Measurements from ENCODE around the gene ERBB4. TPM values are rescaled to one million over a fixed set of nuclear protein-coding genes. Genes with fewer than 3 reads are reported as not detected.

The ERBB4 gene
- total RNA-seq, 4 donors from 2014 or later = 0.26 to 13.3 (median 2.4) TPM

GRCh38 chr2:211981451-211981850 is 557.2 kb downstream of the ERBB4 start:
- Histone ChIP-seq H3K9me3 (no peaks in the 10 kb centered on the region), H3K27ac (no peak overlapping the region), H3K27me3 (no peaks in the 10 kb centered on the region), H3K4me3 (no peak overlapping the region), H3K36me3 (no peaks in the 10 kb centered on the region), H3K4me1 (no peaks in the 10 kb centered on the region)
- no peak for DNase-seq
- intact Hi-C loops (cut with DNase I; ENCODE audit: low total_unique reads) = no loop called here
- TF ChIP-seq, protein P1, sequence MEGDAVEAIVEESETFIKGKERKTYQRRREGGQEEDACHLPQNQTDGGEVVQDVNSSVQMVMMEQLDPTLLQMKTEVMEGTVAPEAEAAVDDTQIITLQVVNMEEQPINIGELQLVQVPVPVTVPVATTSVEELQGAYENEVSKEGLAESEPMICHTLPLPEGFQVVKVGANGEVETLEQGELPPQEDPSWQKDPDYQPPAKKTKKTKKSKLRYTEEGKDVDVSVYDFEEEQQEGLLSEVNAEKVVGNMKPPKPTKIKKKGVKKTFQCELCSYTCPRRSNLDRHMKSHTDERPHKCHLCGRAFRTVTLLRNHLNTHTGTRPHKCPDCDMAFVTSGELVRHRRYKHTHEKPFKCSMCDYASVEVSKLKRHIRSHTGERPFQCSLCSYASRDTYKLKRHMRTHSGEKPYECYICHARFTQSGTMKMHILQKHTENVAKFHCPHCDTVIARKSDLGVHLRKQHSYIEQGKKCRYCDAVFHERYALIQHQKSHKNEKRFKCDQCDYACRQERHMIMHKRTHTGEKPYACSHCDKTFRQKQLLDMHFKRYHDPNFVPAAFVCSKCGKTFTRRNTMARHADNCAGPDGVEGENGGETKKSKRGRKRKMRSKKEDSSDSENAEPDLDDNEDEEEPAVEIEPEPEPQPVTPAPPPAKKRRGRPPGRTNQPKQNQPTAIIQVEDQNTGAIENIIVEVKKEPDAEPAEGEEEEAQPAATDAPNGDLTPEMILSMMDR (IDR thresholded peaks at IDR 0.05) = no peak
- no peak for TF ChIP-seq POLR2A (IDR thresholded peaks at IDR 0.05)

DNA sequence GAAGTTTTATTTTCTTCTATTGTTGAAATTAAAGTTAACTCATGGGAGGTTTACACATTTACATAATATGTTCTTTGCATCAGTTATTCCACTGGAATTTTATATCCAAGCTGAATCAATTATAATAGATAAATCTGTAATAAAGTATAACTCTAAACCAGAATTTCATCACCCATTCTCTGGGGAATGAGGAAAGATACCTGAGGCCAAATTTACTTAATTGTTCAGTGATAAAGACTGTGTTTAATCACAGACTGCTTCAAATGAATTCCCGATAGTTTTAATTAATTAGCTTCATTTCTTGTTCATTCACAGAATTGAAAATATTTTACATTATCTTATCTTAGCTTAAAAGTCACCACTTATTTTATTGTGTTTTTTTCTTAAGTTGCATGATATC is 562.5 kb downstream of the ERBB4 start:
- TF ChIP-seq, protein P1 (IDR thresholded peaks at IDR 0.05) = no peak
- no peak for TF ChIP-seq POLR2A (IDR thresholded peaks at IDR 0.05)
- H3K9me3 ChIP-seq = no peaks in the 10 kb centered on the region
- no peaks in the 10 kb centered on the region for H3K36me3 ChIP-seq
- H3K27me3 ChIP-seq = no peaks in the 10 kb centered on the region
- no peak for DNase-seq
- H3K27ac ChIP-seq = no peak overlapping the region
- no peak overlapping the region for H3K4me3 ChIP-seq
- H3K4me1 ChIP-seq = no peaks in the 10 kb centered on the region
- intact Hi-C loops (cut with DNase I; ENCODE audit: low total_unique reads) = no loop called here

- no peak for DNase-seq
- intact Hi-C loops (cut with DNase I; ENCODE audit: low total_unique reads) = no loop called here
- no peak overlapping the region for H3K27ac ChIP-seq
- H3K9me3 ChIP-seq = no peaks in the 10 kb centered on the region
- TF ChIP-seq, protein P1 (IDR thresholded peaks at IDR 0.05) = no peak
- TF ChIP-seq POLR2A (IDR thresholded peaks at IDR 0.05) = no peak
- H3K4me1 ChIP-seq = no peaks in the 10 kb centered on the region
- H3K27me3 ChIP-seq = no peaks in the 10 kb centered on the region
- no peak overlapping the region for H3K4me3 ChIP-seq
- H3K36me3 ChIP-seq = no peaks in the 10 kb centered on the region
Measured at GRCh38 chr2:211967234-211967633, 571.4 kb downstream of the ERBB4 start.

- intact Hi-C loops (cut with DNase I; ENCODE audit: low total_unique reads) = no loop called here
- Histone ChIP-seq H3K27me3 (no peaks in the 10 kb centered on the region), H3K9me3 (no peaks in the 10 kb centered on the region), H3K27ac (no peak overlapping the region), H3K4me3 (no peak overlapping the region), H3K4me1 (no peaks in the 10 kb centered on the region), H3K36me3 (no peaks in the 10 kb centered on the region)
- DNase-seq = no peak
- no peak for TF ChIP-seq POLR2A (IDR thresholded peaks at IDR 0.05)
- TF ChIP-seq, protein P1 (IDR thresholded peaks at IDR 0.05) = no peak
Measured at GRCh38 chr2:211963969-211964368, 574.6 kb downstream of the ERBB4 start.

DNA sequence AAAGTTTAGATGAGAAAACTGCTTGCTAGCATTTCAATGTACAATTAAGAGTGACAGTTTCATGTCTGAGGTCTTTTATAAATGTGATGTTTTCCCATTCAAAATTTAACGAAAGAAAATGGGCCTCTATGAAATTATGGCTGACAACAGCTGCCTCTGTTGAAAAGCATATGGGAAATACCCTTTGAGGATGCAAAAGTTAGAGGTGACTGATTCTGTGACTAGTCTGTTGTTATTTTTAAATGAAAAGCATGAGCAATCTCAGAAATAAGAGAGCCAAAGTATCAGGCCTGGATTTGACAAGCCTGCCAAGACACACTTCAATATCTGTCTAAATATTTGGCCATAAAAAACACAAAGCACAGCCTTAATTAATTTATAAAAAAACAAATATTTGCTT is 580.8 kb downstream of the ERBB4 start:
- intact Hi-C loops (cut with DNase I; ENCODE audit: low total_unique reads) = no loop called here
- Histone ChIP-seq H3K4me3 (no peak overlapping the region), H3K27ac (no peak overlapping the region), H3K27me3 (no peaks in the 10 kb centered on the region), H3K9me3 (no peaks in the 10 kb centered on the region), H3K4me1 (no peaks in the 10 kb centered on the region), H3K36me3 (no peaks in the 10 kb centered on the region)
- no peak for DNase-seq
- no peak for TF ChIP-seq POLR2A (IDR thresholded peaks at IDR 0.05)
- TF ChIP-seq, protein P1 (IDR thresholded peaks at IDR 0.05) = no peak

Measured in uterus (tissue), 4 donors.